ENCODE results near the gene GUSB.

GUSB gene

DNA sequence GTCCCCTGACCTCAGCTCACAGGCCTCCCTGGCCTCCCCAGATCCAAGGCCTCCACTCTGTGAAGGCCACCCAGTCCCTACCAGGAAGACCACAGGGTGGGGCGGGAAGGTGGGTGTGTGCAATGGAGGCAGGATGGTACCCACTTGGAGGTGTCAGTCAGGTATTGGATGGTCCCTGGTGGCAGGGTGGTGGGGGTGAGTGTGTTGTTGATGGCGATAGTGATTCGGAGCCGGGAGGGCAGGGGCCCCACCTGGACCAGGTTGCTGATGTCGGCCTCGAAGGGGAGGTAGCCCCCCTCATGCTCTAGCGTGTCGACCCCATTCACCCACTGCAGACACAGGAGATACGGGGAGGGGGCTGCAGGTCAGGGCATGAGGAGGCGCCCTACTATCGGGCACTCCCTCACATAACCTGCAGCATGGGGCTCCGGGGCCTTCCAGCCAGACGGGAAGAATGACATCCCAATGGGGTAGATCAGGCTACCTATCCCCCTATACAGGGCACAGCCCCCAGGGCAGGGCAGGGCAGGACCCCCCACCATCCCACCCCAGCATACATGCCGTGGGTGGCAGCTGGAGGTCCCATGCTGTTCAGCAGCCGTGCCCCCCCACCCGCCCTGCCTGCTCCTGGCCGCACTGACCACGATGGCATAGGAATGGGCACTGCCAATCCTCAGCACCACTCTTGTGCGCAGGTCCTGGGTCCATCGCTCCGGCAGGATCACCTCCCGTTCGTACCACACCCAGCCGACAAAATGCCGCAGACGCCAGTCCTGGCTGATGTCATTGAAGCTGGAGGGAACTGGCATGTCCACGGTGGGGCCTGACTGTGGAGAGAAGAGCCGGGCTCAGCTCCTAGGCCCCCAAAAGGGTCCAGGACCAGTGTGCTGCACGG lies 2.2 kb downstream of the GUSB start:
- Histone ChIP-seq H3K27ac (ENCODE audit: low read length) (peak overlapping the region; percentile 78), H3K4me1 (ENCODE audit: insufficient read depth, low read length) (peaks cover 31% of the 10 kb centered on the region), H2AFZ (ENCODE audit: low read depth, low read length) (no peak overlapping the region), H3K9me3 (ENCODE audit: insufficient read depth, low read length, severe bottlenecking) (no peaks in the 10 kb centered on the region), H3K9ac (ENCODE audit: low read depth, low read length) (peak overlapping the region; percentile 99), H3K79me2 (ENCODE audit: insufficient read depth, low read length) (peaks cover 50% of the 10 kb centered on the region), H3K4me3 (ENCODE audit: low read depth in 1 of 2, low read length in 2 of 2) (peak overlapping the region in 1 of 2 experiments; percentile 95; a peak in 2 of 4 replicates), H3K36me3 (ENCODE audit: insufficient read depth, low read length) (peaks cover 49% of the 10 kb centered on the region), H3K27me3 (ENCODE audit: insufficient read depth, low read length, poor library complexity) (no peaks in the 10 kb centered on the region), H3K4me2 (ENCODE audit: insufficient read depth, low read length) (peak overlapping the region; percentile 92), H4K20me1 (ENCODE audit: insufficient read depth, low read length) (peaks cover 31% of the 10 kb centered on the region)
- no peak for ATAC-seq (ENCODE audit: insufficient read depth, low read depth)
- no peak for TF ChIP-seq EZH2 (IDR thresholded peaks at IDR 0.05; ENCODE audit: borderline replicate concordance, low read depth, low read length, severe bottlenecking)
- TF ChIP-seq, protein P1, sequence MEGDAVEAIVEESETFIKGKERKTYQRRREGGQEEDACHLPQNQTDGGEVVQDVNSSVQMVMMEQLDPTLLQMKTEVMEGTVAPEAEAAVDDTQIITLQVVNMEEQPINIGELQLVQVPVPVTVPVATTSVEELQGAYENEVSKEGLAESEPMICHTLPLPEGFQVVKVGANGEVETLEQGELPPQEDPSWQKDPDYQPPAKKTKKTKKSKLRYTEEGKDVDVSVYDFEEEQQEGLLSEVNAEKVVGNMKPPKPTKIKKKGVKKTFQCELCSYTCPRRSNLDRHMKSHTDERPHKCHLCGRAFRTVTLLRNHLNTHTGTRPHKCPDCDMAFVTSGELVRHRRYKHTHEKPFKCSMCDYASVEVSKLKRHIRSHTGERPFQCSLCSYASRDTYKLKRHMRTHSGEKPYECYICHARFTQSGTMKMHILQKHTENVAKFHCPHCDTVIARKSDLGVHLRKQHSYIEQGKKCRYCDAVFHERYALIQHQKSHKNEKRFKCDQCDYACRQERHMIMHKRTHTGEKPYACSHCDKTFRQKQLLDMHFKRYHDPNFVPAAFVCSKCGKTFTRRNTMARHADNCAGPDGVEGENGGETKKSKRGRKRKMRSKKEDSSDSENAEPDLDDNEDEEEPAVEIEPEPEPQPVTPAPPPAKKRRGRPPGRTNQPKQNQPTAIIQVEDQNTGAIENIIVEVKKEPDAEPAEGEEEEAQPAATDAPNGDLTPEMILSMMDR (IDR thresholded peaks at IDR 0.05; ENCODE audit: borderline replicate concordance, extremely low read depth, low read length, poor library complexity, severe bottlenecking): no peak
- DNase-seq: no peak

DNA sequence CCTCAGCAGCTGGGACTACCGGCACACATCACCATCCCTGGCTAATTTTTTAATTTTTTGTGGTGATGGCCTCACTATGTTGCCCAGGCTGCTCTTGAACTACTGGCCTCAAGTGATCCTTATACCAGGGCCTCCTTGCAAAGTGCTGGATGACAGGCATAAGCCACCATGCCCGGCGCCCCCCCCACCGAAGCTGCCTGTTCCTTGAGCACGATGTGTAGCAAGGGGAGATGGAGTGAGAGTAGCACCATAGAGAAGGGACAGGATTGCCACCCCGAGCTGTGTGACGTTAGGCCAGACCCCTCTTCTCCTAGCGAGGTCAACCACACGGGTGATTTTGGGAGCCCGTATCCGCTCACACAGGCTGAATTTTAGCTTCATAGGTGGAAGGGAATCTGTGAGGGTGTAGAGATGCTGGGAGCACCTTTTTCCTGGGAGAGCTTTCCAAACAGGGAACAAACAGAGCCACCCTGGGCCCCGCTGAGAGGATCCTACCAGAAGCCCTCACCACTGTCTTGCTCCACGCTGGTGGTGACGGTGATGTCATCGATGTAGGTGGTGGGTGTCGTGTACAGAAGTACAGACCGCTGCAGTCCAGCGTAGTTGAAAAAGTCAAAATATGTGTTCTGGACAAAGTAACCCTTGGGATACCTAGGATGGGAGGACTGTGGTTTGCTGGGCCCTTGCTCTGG lies 3.0 kb downstream of the GUSB start:
- no peak overlapping the region for H3K9ac ChIP-seq (ENCODE audit: low read depth, low read length)
- H3K4me1 ChIP-seq (ENCODE audit: insufficient read depth, low read length): peaks cover 31% of the 10 kb centered on the region
- H4K20me1 ChIP-seq (ENCODE audit: insufficient read depth, low read length): peaks cover 37% of the 10 kb centered on the region
- H3K79me2 ChIP-seq (ENCODE audit: insufficient read depth, low read length): peaks cover 52% of the 10 kb centered on the region
- H3K9me3 ChIP-seq (ENCODE audit: insufficient read depth, low read length, severe bottlenecking): no peaks in the 10 kb centered on the region
- peaks cover 57% of the 10 kb centered on the region for H3K36me3 ChIP-seq (ENCODE audit: insufficient read depth, low read length)
- H3K4me2 ChIP-seq (ENCODE audit: insufficient read depth, low read length): peak overlapping the region; percentile 92; the same call in 1 of the 2 replicates
- no peak overlapping the region for H3K4me3 ChIP-seq (ENCODE audit: low read depth in 1 of 2, low read length in 2 of 2)
- ATAC-seq (ENCODE audit: insufficient read depth, low read depth): no peak
- H3K27me3 ChIP-seq (ENCODE audit: insufficient read depth, low read length, poor library complexity): no peaks in the 10 kb centered on the region
- H3K27ac ChIP-seq (ENCODE audit: low read length): no peak overlapping the region
- TF ChIP-seq EZH2 (IDR thresholded peaks at IDR 0.05; ENCODE audit: borderline replicate concordance, low read depth, low read length, severe bottlenecking): no peak
- TF ChIP-seq, protein P1 (IDR thresholded peaks at IDR 0.05; ENCODE audit: borderline replicate concordance, extremely low read depth, low read length, poor library complexity, severe bottlenecking): no peak
- no peak overlapping the region for H2AFZ ChIP-seq (ENCODE audit: low read depth, low read length)
- DNase-seq: no peak

DNA sequence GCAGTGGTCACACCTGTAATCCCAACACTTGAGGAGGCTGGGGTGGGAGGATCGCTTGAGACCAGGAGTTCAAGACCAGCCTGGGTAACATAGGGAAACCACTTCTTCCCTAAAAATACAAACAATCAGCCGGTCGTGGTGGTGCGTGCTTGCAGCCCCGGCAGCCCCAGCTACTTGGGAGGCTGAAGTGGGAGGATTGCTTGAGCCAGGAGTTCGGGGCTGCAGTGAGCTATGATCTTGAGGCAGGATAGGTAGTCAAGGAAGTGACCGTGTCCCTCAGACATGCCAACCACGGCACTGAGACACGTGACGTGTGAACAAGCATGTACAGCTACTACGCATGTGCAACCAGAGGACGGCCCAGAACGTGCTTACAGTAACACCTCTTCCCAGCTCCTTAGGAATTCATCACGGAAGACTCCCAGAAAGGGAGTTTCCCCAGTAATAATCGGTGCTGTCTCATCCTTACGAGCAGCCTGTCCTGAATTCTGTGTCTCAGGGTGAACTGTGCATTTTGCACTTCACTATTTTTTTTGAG lies 5.3 kb downstream of the GUSB start:
- DNase-seq (no peak), ATAC-seq (ENCODE audit: insufficient read depth, low read depth) (no peak)
- no peak for TF ChIP-seq EZH2 (IDR thresholded peaks at IDR 0.05; ENCODE audit: borderline replicate concordance, low read depth, low read length, severe bottlenecking)
- TF ChIP-seq, protein P1 (IDR thresholded peaks at IDR 0.05; ENCODE audit: borderline replicate concordance, extremely low read depth, low read length, poor library complexity, severe bottlenecking): no peak
- peaks cover 79% of the 10 kb centered on the region for H3K36me3 ChIP-seq (ENCODE audit: insufficient read depth, low read length)
- peaks cover 39% of the 10 kb centered on the region for H4K20me1 ChIP-seq (ENCODE audit: insufficient read depth, low read length)
- no peak overlapping the region for H3K4me3 ChIP-seq (ENCODE audit: low read depth in 1 of 2, low read length in 2 of 2)
- peaks cover 51% of the 10 kb centered on the region for H3K79me2 ChIP-seq (ENCODE audit: insufficient read depth, low read length)
- H2AFZ ChIP-seq (ENCODE audit: low read depth, low read length): no peak overlapping the region
- no peaks in the 10 kb centered on the region for H3K9me3 ChIP-seq (ENCODE audit: insufficient read depth, low read length, severe bottlenecking)
- no peak overlapping the region for H3K9ac ChIP-seq (ENCODE audit: low read depth, low read length)
- H3K4me2 ChIP-seq (ENCODE audit: insufficient read depth, low read length): no peak overlapping the region
- no peak overlapping the region for H3K27ac ChIP-seq (ENCODE audit: low read length)
- peaks cover 20% of the 10 kb centered on the region for H3K4me1 ChIP-seq (ENCODE audit: insufficient read depth, low read length)
- no peaks in the 10 kb centered on the region for H3K27me3 ChIP-seq (ENCODE audit: insufficient read depth, low read length, poor library complexity)
